AG04450 (cell line): ENCODE data around the gene FBXO9. TPM values are rescaled to one million over a fixed set of nuclear protein-coding genes. Genes with fewer than 3 reads are reported as not detected.

Experiments used
- CTCF ChIA-PET: fragments of 300-600, 350-600 bp; formaldehyde crosslinking; extraction: SDS; loops from one replicate; lab custom pipeline; 2022; ENCODE audit warnings: antibody characterized with exemption, inconsistent platforms; lab: Charles Lee
- POLR2A ChIA-PET: fragments of 350-600 bp; formaldehyde crosslinking; extraction: SDS; loops from one replicate; lab custom pipeline; 2021; ENCODE audit warnings: antibody characterized with exemption, inconsistent platforms; lab: Yijun Ruan, JAX
- DNase-seq: peaks from one replicate; pipeline ENCODE4 v3.0.0-alpha.2; 2011; ENCODE audit warnings: low read depth, low spot score
- H3K27ac ChIP-seq: one replicate; pipeline ENCODE4 v1.5.1; 2012; ENCODE audit warnings: low read depth, low read length, control low read depth
- H3K27me3 ChIP-seq: one replicate; pipeline ENCODE4 v1.6.0; 2012; ENCODE audit warnings: low read length; ENCODE audit not compliant: control insufficient read depth, insufficient read depth
- H3K4me3 ChIP-seq: 2 replicates; pipeline ENCODE4 v1.5.1; 2011; ENCODE audit warnings: mild to moderate bottlenecking, low read depth, low read length, control low read depth
- H3K9me3 ChIP-seq: 2 replicates; pipeline ENCODE4 v1.5.1; 2012; ENCODE audit warnings: low read length; ENCODE audit not compliant: control insufficient read depth, insufficient read depth
- polyA plus RNA-seq: library from polyadenylated mRNA; depleted of rRNA; stranded (reverse); fragments of >200 nt; gene quantifications from 2 replicates; pipeline ENCODE4 v1.2.3, GENCODE V29; 2011
- TF ChIP-seq, protein P1 (sequence below): IDR thresholded peaks from 2 replicates; pipeline ENCODE4 v1.5.1; 2011; ENCODE audit warnings: low read depth, low read length, control low read depth, inconsistent platforms

The FBXO9 gene
- polyA plus RNA-seq, 1 experiment = 90.2 TPM

DNA sequence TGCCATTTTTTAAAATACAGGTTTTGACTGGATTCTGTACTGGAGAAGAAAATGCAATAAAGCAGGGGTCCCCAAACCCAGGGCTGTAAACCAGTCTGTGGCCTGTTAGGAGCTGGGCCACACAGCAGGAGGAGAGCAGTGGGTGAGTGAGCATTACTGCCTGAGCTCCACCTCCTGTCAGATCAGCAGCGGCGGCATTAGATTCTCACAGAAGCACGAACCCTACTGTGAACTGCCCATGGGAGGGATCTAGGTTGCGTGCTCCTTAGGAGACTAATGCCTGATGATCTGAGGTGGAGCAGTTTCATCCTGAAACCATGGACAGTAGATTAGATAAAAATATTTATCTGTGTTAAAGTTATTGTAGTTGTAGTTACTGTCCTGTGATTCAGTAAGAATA, 21.1 kb upstream of the FBXO9 start:
- Histone ChIP-seq H3K27ac (peak overlapping the region; percentile 79), H3K4me3 (no peak overlapping the region), H3K9me3 (no peaks in the 10 kb centered on the region), H3K27me3 (no peaks in the 10 kb centered on the region)
- TF ChIP-seq, protein P1, sequence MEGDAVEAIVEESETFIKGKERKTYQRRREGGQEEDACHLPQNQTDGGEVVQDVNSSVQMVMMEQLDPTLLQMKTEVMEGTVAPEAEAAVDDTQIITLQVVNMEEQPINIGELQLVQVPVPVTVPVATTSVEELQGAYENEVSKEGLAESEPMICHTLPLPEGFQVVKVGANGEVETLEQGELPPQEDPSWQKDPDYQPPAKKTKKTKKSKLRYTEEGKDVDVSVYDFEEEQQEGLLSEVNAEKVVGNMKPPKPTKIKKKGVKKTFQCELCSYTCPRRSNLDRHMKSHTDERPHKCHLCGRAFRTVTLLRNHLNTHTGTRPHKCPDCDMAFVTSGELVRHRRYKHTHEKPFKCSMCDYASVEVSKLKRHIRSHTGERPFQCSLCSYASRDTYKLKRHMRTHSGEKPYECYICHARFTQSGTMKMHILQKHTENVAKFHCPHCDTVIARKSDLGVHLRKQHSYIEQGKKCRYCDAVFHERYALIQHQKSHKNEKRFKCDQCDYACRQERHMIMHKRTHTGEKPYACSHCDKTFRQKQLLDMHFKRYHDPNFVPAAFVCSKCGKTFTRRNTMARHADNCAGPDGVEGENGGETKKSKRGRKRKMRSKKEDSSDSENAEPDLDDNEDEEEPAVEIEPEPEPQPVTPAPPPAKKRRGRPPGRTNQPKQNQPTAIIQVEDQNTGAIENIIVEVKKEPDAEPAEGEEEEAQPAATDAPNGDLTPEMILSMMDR = no peak
- ChIA-PET CTCF (interaction anchor here (0.6 to 2.9 kb wide), 3 partner anchors 50 to 231 kb away, joined by 3 to 30 read pairs (median 3); partner anchors contain the start of gene GSTA4), POLR2A (interaction anchor here (0.5 to 1.1 kb wide), 4 partner anchors 11 to 1238 kb away, joined by 3 to 9 read pairs (median 3); no protein-coding TSS in a partner anchor)
- no peak for DNase-seq

DNA sequence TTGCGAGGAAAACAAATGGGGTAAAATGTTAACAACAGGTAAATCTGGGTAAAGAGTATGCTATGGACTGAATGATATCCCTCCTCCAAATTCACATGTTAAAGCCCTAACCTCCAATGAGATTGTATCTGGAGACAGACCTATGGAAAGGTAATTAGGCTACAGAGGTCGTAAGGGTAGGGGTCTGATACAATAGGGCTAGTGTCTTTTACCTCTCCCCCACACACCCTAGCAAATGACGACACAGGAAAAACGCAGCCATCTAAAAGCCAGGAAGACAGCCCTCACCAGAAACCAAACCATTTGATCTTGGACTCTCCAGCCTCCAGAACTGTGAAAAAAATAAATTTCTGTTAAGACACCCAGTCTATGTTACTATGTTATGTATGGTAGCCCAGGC, 20.6 kb upstream of the FBXO9 start:
- Histone ChIP-seq H3K27ac (no peak overlapping the region), H3K9me3 (no peaks in the 10 kb centered on the region), H3K4me3 (no peak overlapping the region), H3K27me3 (no peaks in the 10 kb centered on the region)
- ChIA-PET CTCF (no interaction called here), POLR2A (interaction anchor here (0.5 to 0.9 kb wide), 2 partner anchors 47 to 1238 kb away, joined by 3 read pairs; no protein-coding TSS in a partner anchor)
- TF ChIP-seq, protein P1 = no peak
- DNase-seq = no peak

DNA sequence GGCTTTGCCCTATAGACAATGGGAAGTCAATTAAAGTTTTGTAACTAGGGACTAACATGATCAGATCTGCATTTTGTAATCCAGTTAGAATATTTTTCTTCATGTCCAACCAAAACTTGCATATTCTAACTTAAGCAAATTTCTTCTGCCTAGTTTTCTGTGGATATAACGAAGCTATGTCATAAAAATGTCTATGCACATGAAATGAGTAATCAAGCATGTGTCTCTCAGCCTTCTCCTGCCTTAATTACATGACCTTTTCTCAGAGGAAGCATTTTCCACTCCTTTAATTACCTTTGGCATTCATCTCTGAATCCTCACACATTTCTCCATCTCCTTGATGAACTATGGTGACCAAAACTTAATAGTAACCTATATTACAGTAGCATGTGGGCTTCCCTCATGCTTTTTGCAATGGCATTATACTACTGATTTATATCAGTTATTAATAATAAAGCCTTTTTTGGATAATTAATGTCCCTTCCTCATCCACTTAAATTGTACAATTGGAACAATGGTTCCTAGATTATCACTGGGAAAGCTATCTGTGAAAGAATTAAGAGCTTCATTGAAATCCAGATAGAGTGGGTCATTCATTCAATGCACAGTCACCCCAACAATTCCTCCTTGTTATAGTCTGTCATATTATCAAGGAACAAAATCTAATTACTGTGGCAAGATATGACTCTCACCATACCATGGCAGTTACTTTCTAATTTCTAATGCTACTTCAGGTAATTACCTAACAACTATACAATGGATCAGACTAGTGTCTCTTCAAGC, 19.1 kb upstream of the FBXO9 start:
- DNase-seq = no peak
- ChIA-PET CTCF (interaction anchor here (0.6 to 1.2 kb wide), 3 partner anchors 50 to 284 kb away, joined by 3 to 5 read pairs (median 3); partner anchors contain the start of gene GSTA4), POLR2A (no interaction called here)
- Histone ChIP-seq H3K27me3 (no peaks in the 10 kb centered on the region), H3K9me3 (no peaks in the 10 kb centered on the region), H3K27ac (no peak overlapping the region), H3K4me3 (no peak overlapping the region)
- TF ChIP-seq, protein P1 = no peak

DNA sequence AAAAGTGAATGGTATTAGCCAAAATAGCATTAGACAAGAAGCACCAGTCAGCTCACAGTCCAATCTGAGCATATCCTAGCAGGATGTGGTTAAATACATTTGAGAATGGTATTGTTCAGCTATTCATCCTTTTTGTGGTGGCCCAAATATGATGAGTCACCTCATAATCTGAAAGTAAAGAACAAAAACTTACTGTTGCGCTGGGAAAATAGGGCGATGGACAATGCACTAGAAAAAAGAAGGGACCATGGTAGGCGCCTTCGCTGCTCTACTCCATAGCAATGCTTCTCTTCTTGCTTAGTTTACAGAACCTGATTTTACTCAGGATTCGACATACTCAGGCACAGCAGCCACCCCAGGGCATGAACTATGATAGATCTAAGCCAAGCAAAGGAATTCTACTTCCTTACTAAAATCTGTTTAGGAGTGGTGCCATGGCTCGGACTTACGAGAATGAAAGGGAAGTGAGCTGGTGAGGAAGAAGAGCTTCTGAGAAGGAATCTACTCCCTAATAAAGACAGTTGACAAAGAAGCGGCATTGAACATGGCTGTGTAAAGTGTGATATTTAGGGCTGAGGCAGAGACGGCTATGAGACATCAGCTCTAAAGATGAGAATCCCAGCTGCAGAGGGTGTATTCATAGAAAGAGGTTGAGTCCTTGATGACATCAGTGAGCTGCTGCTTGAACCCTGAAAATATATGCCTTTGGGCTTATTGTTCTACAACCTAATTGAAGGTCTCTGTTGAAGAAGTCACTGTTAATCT, 16.6 kb upstream of the FBXO9 start:
- TF ChIP-seq, protein P1 = no peak
- POLR2A ChIA-PET = no interaction called here
- peak overlapping the region; percentile 71 for H3K27ac ChIP-seq
- DNase-seq = no peak
- CTCF ChIA-PET = interaction anchor here (0.6 to 1.6 kb wide), 6 partner anchors 51 to 324 kb away, joined by 3 to 5 read pairs (median 4); partner anchors contain the start of gene GSTA4
- no peaks in the 10 kb centered on the region for H3K27me3 ChIP-seq
- no peak overlapping the region for H3K4me3 ChIP-seq
- H3K9me3 ChIP-seq = no peaks in the 10 kb centered on the region; the same call in 1 of the 2 replicates
